Measurements from ENCODE around the gene NAA10. TPM values are rescaled to one million over a fixed set of nuclear protein-coding genes. Genes with fewer than 3 reads are reported as not detected.

Gene NAA10
- polyA plus RNA-seq, 1 donor from 2014 or later, result 117 TPM

DNA sequence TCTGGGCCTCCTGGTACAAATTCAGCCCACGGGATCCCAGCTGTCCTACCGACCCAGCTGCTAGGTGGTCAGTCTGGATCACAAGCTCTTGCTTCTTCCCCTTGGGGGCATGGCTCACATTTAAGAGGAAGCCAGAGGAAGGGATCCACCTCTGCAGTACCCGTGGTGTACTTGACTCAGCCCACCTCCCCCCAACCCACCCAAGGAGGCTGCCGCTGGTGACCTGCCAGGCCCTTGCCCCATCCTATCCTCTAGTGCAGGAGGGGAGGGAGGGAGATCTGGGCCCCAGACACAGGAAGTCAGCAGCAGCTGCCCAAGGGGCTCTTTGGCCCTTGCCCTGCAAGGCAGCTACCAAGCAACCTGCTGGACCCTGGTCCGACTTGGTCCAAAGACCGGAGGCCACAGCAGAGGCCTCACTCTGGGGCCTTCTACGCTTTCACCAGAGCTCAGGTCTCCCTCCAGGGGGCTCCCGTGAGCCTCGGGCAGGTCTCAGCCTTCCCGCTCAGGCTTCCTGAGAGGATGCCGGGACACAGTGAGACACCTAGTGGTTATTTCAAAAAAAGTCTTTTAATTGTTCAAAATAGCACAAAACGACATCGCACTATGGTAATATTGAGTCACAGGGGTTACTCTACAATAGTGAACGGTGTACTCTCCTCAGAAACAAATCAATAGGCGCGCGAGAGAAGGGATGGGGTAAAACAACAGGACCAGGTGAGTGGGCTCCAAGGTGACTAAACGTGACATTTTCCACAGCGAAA is 12.4 kb upstream of the NAA10 start:
- Histone ChIP-seq H3K36me3 (ENCODE audit: insufficient read depth, low read length) (no peaks in the 10 kb centered on the region), H3K4me2 (ENCODE audit: low read length) (no peak overlapping the region), H3K79me2 (replicated peaks; ENCODE audit: insufficient read depth, low read length) (no peaks in the 10 kb centered on the region), H3K27me3 (ENCODE audit: insufficient read depth, low read depth, low read length) (no peaks in the 10 kb centered on the region), H3K9ac (ENCODE audit: low read length) (no peak overlapping the region), H3K9me2 (ENCODE audit: insufficient read depth, low read length) (no peaks in the 10 kb centered on the region), H3K9me3 (ENCODE audit: low read length) (no peaks in the 10 kb centered on the region), H4K20me1 (ENCODE audit: insufficient read depth) (no peaks in the 10 kb centered on the region), H3K4me3 (ENCODE audit: low read length) (no peak overlapping the region), H3F3A (ENCODE audit: insufficient read depth, low read length, poor library complexity, severe bottlenecking) (no peaks in the 10 kb centered on the region), H2AFZ (ENCODE audit: low read depth, low read length) (no peak overlapping the region), H3K27ac (ENCODE audit: low read length) (no peak overlapping the region)
- no peak for TF ChIP-seq TAF1 (IDR thresholded peaks at IDR 0.05; ENCODE audit: low read depth)
- no peak for TF ChIP-seq EP300 (conservative IDR thresholded peaks at IDR 0.05; ENCODE audit: poor library complexity, severe bottlenecking)
- TF ChIP-seq, protein P1, sequence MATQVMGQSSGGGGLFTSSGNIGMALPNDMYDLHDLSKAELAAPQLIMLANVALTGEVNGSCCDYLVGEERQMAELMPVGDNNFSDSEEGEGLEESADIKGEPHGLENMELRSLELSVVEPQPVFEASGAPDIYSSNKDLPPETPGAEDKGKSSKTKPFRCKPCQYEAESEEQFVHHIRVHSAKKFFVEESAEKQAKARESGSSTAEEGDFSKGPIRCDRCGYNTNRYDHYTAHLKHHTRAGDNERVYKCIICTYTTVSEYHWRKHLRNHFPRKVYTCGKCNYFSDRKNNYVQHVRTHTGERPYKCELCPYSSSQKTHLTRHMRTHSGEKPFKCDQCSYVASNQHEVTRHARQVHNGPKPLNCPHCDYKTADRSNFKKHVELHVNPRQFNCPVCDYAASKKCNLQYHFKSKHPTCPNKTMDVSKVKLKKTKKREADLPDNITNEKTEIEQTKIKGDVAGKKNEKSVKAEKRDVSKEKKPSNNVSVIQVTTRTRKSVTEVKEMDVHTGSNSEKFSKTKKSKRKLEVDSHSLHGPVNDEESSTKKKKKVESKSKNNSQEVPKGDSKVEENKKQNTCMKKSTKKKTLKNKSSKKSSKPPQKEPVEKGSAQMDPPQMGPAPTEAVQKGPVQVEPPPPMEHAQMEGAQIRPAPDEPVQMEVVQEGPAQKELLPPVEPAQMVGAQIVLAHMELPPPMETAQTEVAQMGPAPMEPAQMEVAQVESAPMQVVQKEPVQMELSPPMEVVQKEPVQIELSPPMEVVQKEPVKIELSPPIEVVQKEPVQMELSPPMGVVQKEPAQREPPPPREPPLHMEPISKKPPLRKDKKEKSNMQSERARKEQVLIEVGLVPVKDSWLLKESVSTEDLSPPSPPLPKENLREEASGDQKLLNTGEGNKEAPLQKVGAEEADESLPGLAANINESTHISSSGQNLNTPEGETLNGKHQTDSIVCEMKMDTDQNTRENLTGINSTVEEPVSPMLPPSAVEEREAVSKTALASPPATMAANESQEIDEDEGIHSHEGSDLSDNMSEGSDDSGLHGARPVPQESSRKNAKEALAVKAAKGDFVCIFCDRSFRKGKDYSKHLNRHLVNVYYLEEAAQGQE (IDR thresholded peaks at IDR 0.05; ENCODE audit: borderline replicate concordance), result no peak
- no peak for TF ChIP-seq POLR2AphosphoS5 (IDR thresholded peaks at IDR 0.05)
- no peak for TF ChIP-seq MXI1 (conservative IDR thresholded peaks at IDR 0.05; ENCODE audit: poor library complexity, severe bottlenecking)
- TF ChIP-seq SMC3 (conservative IDR thresholded peaks at IDR 0.05; ENCODE audit: poor library complexity), result peak; percentile 79
- no peak for TF ChIP-seq EZH2 (IDR thresholded peaks at IDR 0.05; ENCODE audit: borderline replicate concordance, insufficient read depth, low read length, poor library complexity, severe bottlenecking)
- TF ChIP-seq, protein P2, sequence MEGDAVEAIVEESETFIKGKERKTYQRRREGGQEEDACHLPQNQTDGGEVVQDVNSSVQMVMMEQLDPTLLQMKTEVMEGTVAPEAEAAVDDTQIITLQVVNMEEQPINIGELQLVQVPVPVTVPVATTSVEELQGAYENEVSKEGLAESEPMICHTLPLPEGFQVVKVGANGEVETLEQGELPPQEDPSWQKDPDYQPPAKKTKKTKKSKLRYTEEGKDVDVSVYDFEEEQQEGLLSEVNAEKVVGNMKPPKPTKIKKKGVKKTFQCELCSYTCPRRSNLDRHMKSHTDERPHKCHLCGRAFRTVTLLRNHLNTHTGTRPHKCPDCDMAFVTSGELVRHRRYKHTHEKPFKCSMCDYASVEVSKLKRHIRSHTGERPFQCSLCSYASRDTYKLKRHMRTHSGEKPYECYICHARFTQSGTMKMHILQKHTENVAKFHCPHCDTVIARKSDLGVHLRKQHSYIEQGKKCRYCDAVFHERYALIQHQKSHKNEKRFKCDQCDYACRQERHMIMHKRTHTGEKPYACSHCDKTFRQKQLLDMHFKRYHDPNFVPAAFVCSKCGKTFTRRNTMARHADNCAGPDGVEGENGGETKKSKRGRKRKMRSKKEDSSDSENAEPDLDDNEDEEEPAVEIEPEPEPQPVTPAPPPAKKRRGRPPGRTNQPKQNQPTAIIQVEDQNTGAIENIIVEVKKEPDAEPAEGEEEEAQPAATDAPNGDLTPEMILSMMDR (IDR thresholded peaks at IDR 0.05; ENCODE audit: poor library complexity, severe bottlenecking), result peak; percentile 80
- peak; percentile 70 for TF ChIP-seq RAD21 (conservative IDR thresholded peaks at IDR 0.05)

DNA sequence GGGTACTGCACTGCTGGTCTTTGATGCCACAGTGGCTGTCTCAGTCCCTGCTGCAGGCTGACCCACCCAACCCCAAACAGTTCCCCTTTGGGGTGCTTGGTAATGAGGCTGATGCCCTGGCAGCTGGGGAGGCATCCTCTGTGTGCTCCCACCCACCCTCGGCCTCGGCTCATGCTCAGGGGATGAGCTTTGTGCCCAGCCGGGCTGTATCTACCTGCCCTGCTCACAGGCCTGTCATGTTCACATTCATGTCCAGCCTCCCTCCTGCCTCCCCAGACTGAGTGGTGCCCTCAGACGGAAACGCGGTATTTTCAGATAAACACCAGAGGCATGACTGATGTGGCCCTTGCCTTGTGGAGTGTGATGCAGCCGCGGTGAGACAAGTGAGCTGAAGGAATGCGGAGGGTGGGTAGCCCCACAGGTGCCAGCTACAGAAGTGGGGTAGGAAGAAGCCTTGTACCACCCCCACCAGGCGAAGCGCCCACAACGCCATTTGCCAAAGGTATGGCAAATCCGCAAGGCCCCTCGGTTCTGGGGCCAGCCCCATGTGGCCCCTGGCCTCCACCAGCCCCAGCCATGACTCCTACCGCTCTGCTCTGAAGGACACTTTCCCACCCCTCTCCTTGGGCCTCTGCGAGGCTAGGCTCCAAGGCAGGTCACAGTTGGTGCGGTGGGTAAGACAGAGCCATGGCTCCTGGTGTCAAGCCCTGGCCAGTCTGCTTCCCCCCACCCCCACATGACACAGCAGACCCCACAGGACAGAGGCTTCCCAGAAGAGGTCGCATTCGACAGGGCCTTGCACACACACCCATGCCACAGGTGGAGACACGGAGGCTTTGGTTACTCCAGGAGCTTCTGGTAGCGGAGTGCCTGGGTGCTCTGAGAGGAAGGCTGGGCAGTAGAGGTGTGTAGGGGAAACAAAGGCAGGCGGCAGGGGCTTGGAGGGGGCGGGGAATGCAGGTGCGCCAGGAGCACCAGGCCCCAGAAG is 11.4 kb upstream of the NAA10 start:
- Histone ChIP-seq H4K20me1 (ENCODE audit: insufficient read depth) (no peaks in the 10 kb centered on the region), H3K79me2 (replicated peaks; ENCODE audit: insufficient read depth, low read length) (no peaks in the 10 kb centered on the region), H3K27me3 (ENCODE audit: insufficient read depth, low read depth, low read length) (no peaks in the 10 kb centered on the region), H3K4me2 (ENCODE audit: low read length) (no peak overlapping the region), H3K9me3 (ENCODE audit: low read length) (no peaks in the 10 kb centered on the region), H3K9ac (ENCODE audit: low read length) (no peak overlapping the region), H3F3A (ENCODE audit: insufficient read depth, low read length, poor library complexity, severe bottlenecking) (no peaks in the 10 kb centered on the region), H2AFZ (ENCODE audit: low read depth, low read length) (no peak overlapping the region), H3K27ac (ENCODE audit: low read length) (no peak overlapping the region), H3K9me2 (ENCODE audit: insufficient read depth, low read length) (no peaks in the 10 kb centered on the region), H3K4me3 (ENCODE audit: low read length) (no peak overlapping the region), H3K36me3 (ENCODE audit: insufficient read depth, low read length) (no peaks in the 10 kb centered on the region)
- TF ChIP-seq, protein P1 (IDR thresholded peaks at IDR 0.05; ENCODE audit: borderline replicate concordance), result no peak
- TF ChIP-seq EP300 (conservative IDR thresholded peaks at IDR 0.05; ENCODE audit: poor library complexity, severe bottlenecking) (no peak), POLR2AphosphoS5 (IDR thresholded peaks at IDR 0.05) (no peak), SMC3 (conservative IDR thresholded peaks at IDR 0.05; ENCODE audit: poor library complexity) (no peak), MXI1 (conservative IDR thresholded peaks at IDR 0.05; ENCODE audit: poor library complexity, severe bottlenecking) (no peak), TAF1 (IDR thresholded peaks at IDR 0.05; ENCODE audit: low read depth) (no peak), EZH2 (IDR thresholded peaks at IDR 0.05; ENCODE audit: borderline replicate concordance, insufficient read depth, low read length, poor library complexity, severe bottlenecking) (no peak), RAD21 (conservative IDR thresholded peaks at IDR 0.05) (no peak)
- TF ChIP-seq, protein P2 (IDR thresholded peaks at IDR 0.05; ENCODE audit: poor library complexity, severe bottlenecking), result no peak
